ENCODE data around the gene ZNF195. TPM values are rescaled to one million over a fixed set of nuclear protein-coding genes. Genes with fewer than 3 reads are reported as not detected.
"Not testable (repeated sequence)": the region's sequence is repeated elsewhere in the genome, so short reads cannot be mapped to it uniquely, and the experiment has no call there.

The ZNF195 gene
- total RNA-seq, 2 donors from 2014 or later: 7.8 to 9.6 TPM

GRCh38 chr11:3401052-3401451 lies 22.1 kb upstream of the ZNF195 start:
- not testable (repeated sequence) for H3K27ac ChIP-seq; H3K36me3 ChIP-seq; H3K4me3 ChIP-seq; H3K4me1 ChIP-seq; H3K27me3 ChIP-seq; H3K9me3 ChIP-seq; DNase-seq (ENCODE audit: low spot score)

- H3K9me3 ChIP-seq; DNase-seq (ENCODE audit: low spot score): not testable (repeated sequence)
Measured at GRCh38 chr11:3398509-3398908, 19.6 kb upstream of the ZNF195 start.

DNA sequence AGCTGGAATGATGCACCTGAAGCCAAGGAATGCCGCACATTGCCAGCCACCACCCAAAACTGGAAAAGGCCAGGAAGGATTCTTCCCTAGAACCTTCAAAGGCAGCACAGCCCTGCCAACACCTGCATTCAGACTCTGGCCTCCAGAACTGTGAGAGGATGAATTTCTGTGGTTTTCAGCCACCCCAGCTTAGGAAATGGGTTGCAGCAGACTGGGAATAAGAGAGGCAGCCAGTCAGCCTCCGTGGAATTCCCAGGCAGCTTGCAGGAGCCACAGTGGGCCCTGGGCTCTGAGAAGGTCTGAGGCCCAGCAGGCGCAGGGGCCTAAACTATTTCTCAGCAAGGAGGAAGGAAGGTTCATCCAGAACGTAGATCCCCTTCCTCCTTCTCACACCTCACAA lies 19.2 kb upstream of the ZNF195 start:
- H3K4me3 ChIP-seq; H3K9me3 ChIP-seq; DNase-seq (ENCODE audit: low spot score); H3K36me3 ChIP-seq; H3K4me1 ChIP-seq; H3K27ac ChIP-seq; H3K27me3 ChIP-seq: not testable (repeated sequence)

More at GRCh38 chr11:3398509-3398908, 19.6 kb upstream of the ZNF195 start:
- H3K36me3 ChIP-seq, H3K27me3 ChIP-seq, H3K27ac ChIP-seq, H3K4me3 ChIP-seq, H3K4me1 ChIP-seq: not testable (repeated sequence)

- not testable (repeated sequence) for H3K4me3 ChIP-seq; H3K36me3 ChIP-seq; DNase-seq (ENCODE audit: low spot score); H3K4me1 ChIP-seq; H3K9me3 ChIP-seq; H3K27ac ChIP-seq; H3K27me3 ChIP-seq
Measured at GRCh38 chr11:3397210-3397609, 18.3 kb upstream of the ZNF195 start.

- not testable (repeated sequence) for H3K27me3 ChIP-seq; H3K27ac ChIP-seq; H3K4me3 ChIP-seq; H3K4me1 ChIP-seq; H3K36me3 ChIP-seq; DNase-seq (ENCODE audit: low spot score); H3K9me3 ChIP-seq
Measured at GRCh38 chr11:3395468-3395867, 16.5 kb upstream of the ZNF195 start.

DNA sequence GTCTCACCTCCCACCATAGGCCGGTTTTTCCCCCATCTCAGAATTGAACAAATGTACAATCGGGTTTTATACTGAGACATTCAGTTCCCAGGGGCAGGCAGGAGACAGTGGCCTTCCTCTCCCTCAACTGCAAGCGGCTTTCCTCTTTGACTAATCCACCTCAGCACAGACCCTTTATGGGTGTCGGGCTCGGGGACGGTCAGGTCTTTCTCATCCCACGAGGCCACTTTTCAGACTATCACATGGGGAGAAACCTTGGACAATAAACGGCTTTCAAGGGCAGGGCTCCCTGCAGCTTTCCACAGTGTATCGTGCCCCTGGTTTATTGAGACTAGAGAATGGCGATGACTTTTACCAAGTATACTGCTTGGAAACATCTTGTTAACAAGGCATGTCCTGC lies 16.0 kb upstream of the ZNF195 start:
- not testable (repeated sequence) for H3K4me3 ChIP-seq; DNase-seq (ENCODE audit: low spot score); H3K36me3 ChIP-seq; H3K9me3 ChIP-seq; H3K4me1 ChIP-seq; H3K27me3 ChIP-seq; H3K27ac ChIP-seq

DNA sequence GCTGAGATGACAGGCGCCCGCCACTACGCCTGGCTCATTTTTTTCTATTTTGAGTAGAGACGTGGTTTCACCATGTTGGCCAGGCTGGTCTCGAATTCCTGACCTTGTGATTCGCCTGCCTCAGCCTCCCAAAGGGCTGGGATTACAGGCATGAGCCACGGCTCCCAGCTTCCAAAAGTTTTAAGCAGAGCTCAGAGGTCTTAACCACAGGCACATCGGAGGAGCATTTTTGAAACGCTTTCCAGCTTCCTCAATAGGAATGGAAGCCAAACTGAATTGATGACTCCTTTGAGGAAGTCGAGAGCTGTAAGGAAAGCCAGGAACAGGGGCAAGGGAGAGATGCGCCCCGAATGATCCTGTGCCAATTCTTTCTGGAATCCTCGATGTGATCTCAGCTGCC lies 14.5 kb upstream of the ZNF195 start:
- H3K4me1 ChIP-seq; H3K27me3 ChIP-seq; DNase-seq (ENCODE audit: low spot score); H3K9me3 ChIP-seq; H3K4me3 ChIP-seq; H3K36me3 ChIP-seq; H3K27ac ChIP-seq: not testable (repeated sequence)

- H3K27ac ChIP-seq: no peak overlapping the region
- H3K9me3 ChIP-seq: no peaks in the 10 kb centered on the region
- TF ChIP-seq, protein P1, sequence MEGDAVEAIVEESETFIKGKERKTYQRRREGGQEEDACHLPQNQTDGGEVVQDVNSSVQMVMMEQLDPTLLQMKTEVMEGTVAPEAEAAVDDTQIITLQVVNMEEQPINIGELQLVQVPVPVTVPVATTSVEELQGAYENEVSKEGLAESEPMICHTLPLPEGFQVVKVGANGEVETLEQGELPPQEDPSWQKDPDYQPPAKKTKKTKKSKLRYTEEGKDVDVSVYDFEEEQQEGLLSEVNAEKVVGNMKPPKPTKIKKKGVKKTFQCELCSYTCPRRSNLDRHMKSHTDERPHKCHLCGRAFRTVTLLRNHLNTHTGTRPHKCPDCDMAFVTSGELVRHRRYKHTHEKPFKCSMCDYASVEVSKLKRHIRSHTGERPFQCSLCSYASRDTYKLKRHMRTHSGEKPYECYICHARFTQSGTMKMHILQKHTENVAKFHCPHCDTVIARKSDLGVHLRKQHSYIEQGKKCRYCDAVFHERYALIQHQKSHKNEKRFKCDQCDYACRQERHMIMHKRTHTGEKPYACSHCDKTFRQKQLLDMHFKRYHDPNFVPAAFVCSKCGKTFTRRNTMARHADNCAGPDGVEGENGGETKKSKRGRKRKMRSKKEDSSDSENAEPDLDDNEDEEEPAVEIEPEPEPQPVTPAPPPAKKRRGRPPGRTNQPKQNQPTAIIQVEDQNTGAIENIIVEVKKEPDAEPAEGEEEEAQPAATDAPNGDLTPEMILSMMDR (IDR thresholded peaks at IDR 0.05): no peak
- no peaks in the 10 kb centered on the region for H3K27me3 ChIP-seq
- peaks cover 0 to 13% of the 10 kb centered on the region in 2 donors for H3K4me1 ChIP-seq
- DNase-seq (ENCODE audit: low spot score): no peak
- no peaks in the 10 kb centered on the region for H3K36me3 ChIP-seq
- H3K4me3 ChIP-seq: no peak overlapping the region
Measured at GRCh38 chr11:3382613-3383285, 3.8 kb upstream of the ZNF195 start.

DNA sequence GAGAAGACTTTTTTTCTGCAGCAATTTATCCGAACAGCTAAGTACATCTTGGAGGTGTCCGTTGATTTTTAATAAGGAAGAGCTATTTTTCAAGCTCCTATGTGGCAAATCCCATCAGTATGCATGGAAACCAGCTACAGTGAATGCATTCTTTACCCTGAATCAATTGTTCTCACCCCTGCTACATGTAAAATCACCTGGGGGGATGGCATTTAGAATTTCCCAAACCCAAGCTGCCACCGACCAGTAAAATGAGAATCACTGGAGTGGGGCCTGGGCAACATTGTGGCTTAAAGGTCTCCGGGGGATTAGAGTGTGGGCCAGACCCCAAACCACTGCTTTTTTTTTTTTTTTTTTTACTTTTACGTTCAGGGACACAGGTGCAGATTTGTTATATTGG lies 2.8 kb upstream of the ZNF195 start:
- TF ChIP-seq, protein P1 (IDR thresholded peaks at IDR 0.05): no peak
- H3K4me1 ChIP-seq: peaks cover 0 to 22% of the 10 kb centered on the region in 2 donors
- H3K4me3 ChIP-seq: no peak overlapping the region
- no peak overlapping the region for H3K27ac ChIP-seq
- no peaks in the 10 kb centered on the region for H3K27me3 ChIP-seq
- no peaks in the 10 kb centered on the region for H3K36me3 ChIP-seq
- H3K9me3 ChIP-seq: no peaks in the 10 kb centered on the region
- no peak for DNase-seq (ENCODE audit: low spot score)

Measured in right atrium auricular region (tissue), 2 donors.